Left ventricle myocardium inferior (tissue), 1 donor: ENCODE results near the gene MTX3. TPM values are rescaled to one million over a fixed set of nuclear protein-coding genes. Genes with fewer than 3 reads are reported as not detected.
A peak's percentile ranks its signal among the peaks of the same experiment; 100 is the strongest.

Experiments
- DNase-seq: peaks from one replicate; pipeline ENCODE4 v3.0.0-alpha.2; 2020
- H3K27ac ChIP-seq: fragments of 200-600 bp; replicated peaks from 2 replicates; pipeline ENCODE4 v1.8.0; 2021
- H3K27me3 ChIP-seq: fragments of 200-600 bp; 2 replicates; pipeline ENCODE4 v1.8.0; 2021; ENCODE audit warnings: low read depth
- H3K36me3 ChIP-seq: fragments of 200-600 bp; 2 replicates; pipeline ENCODE4 v1.8.0; 2021
- H3K4me1 ChIP-seq: fragments of 200-600 bp; 2 replicates; pipeline ENCODE4 v1.8.0; 2021
- H3K4me3 ChIP-seq: fragments of 200-600 bp; 2 replicates; pipeline ENCODE4 v1.8.0; 2021; ENCODE audit warnings: mild to moderate bottlenecking, moderate library complexity
- H3K9me3 ChIP-seq: fragments of 200-600 bp; replicated peaks from 2 replicates; pipeline ENCODE4 v1.8.0; 2021
- CTCF ChIP-seq: fragments of 200-600 bp; IDR thresholded peaks from 2 replicates; pipeline ENCODE4 v1.8.0; 2021; ENCODE audit warnings: antibody characterized with exemption, mild to moderate bottlenecking, borderline replicate concordance
- intact Hi-C: fragments of 100-400 bp; cut with micrococcal nuclease; formaldehyde crosslinking; loops from one replicate; pipeline ENCODE4 v1.11.0; 2022
- total RNA-seq: library from RNA; stranded (reverse); fragmentation: NEBNext Ultra II Directional; extraction: Animal tissue kit (Norgen Biotek cat#: 25700); gene quantifications from one replicate; pipeline ENCODE4 v1.2.1, GENCODE V29; 2021
- donor health status: DM: no; HTN: yes; CAD: no; lungs with severe emphysema.

Gene MTX3
- total RNA-seq, 1 donor from 2014 or later = 10.4 TPM

GRCh38 chr5:79973996-79974395 lies 17.1 kb downstream of the MTX3 start:
- Histone ChIP-seq H3K4me3 (no peak overlapping the region), H3K9me3 (no peaks in the 10 kb centered on the region), H3K36me3 (peaks cover 30% of the 10 kb centered on the region), H3K4me1 (no peaks in the 10 kb centered on the region), H3K27ac (no peak overlapping the region), H3K27me3 (no peaks in the 10 kb centered on the region)
- no peak for TF ChIP-seq CTCF
- intact Hi-C loops = no loop called here
- no peak for DNase-seq

GRCh38 chr5:79973511-79973910 lies 17.6 kb downstream of the MTX3 start:
- DNase-seq = no peak
- peaks cover 25% of the 10 kb centered on the region for H3K36me3 ChIP-seq
- H3K4me3 ChIP-seq = no peak overlapping the region
- intact Hi-C loops = no loop called here
- no peak for TF ChIP-seq CTCF
- H3K9me3 ChIP-seq = no peaks in the 10 kb centered on the region
- H3K4me1 ChIP-seq = no peaks in the 10 kb centered on the region
- H3K27me3 ChIP-seq = no peaks in the 10 kb centered on the region
- H3K27ac ChIP-seq = no peak overlapping the region

GRCh38 chr5:79971156-79971555 lies 19.9 kb downstream of the MTX3 start:
- peak overlapping the region; percentile 47 for H3K27ac ChIP-seq
- no peaks in the 10 kb centered on the region for H3K9me3 ChIP-seq
- intact Hi-C loops = no loop called here
- DNase-seq = no peak
- H3K27me3 ChIP-seq = no peaks in the 10 kb centered on the region
- H3K4me1 ChIP-seq = no peaks in the 10 kb centered on the region
- H3K36me3 ChIP-seq = peaks cover 5% of the 10 kb centered on the region
- no peak overlapping the region for H3K4me3 ChIP-seq
- TF ChIP-seq CTCF = no peak

GRCh38 chr5:79966448-79966847 lies 24.6 kb downstream of the MTX3 start:
- H3K27ac ChIP-seq = no peak overlapping the region
- no peaks in the 10 kb centered on the region for H3K36me3 ChIP-seq
- TF ChIP-seq CTCF = no peak
- H3K4me3 ChIP-seq = no peak overlapping the region
- no peaks in the 10 kb centered on the region for H3K9me3 ChIP-seq
- H3K4me1 ChIP-seq = no peaks in the 10 kb centered on the region
- no peak for DNase-seq
- intact Hi-C loops = no loop called here
- no peaks in the 10 kb centered on the region for H3K27me3 ChIP-seq

GRCh38 chr5:79964136-79964535 lies 26.9 kb downstream of the MTX3 start:
- DNase-seq = no peak
- H3K9me3 ChIP-seq = no peaks in the 10 kb centered on the region
- intact Hi-C loops = no loop called here
- no peak overlapping the region for H3K4me3 ChIP-seq
- H3K27ac ChIP-seq = no peak overlapping the region
- no peaks in the 10 kb centered on the region for H3K4me1 ChIP-seq
- no peak for TF ChIP-seq CTCF
- no peaks in the 10 kb centered on the region for H3K36me3 ChIP-seq
- no peaks in the 10 kb centered on the region for H3K27me3 ChIP-seq
